K562 (cell line): ENCODE data around the gene RPLP2. TPM values are rescaled to one million over a fixed set of nuclear protein-coding genes. Genes with fewer than 3 reads are reported as not detected.

Experiments
- ATF3 ChIP-seq, 2 experiments: fragments of 450-650 bp in 1 of 2; sonication (generic) in 1 of 2; formaldehyde crosslinking in 1 of 2; IDR thresholded peaks in 1 of 2; conservative IDR thresholded peaks in 1 of 2; 2 replicates each; pipeline versions ENCODE4 v1.6.1 to v1.8.1; 2016 to 2023; ENCODE audit warnings: mild to moderate bottlenecking in 2 of 2, moderate library complexity in 2 of 2, inconsistent platforms in 1 of 2, missing genetic modification reagents in 1 of 2
- BRD9 ChIP-seq: fragments of 450-650 bp; IDR thresholded peaks from 2 replicates; pipeline ENCODE4 v1.6.1; 2018; ENCODE audit warnings: low read depth; ENCODE audit not compliant: partially characterized antibody
- CREBBP ChIP-seq: IDR thresholded peaks from one replicate; pipeline ENCODE4 v1.6.1; 2012; ENCODE audit warnings: low read depth, mild to moderate bottlenecking, control low read depth, inconsistent platforms, low read length
- CXXC5 ChIP-seq: fragments of 250-450 bp; sonication (Bioruptor Pico); IDR thresholded peaks from 2 replicates; pipeline ENCODE4 v1.8.0; 2022; ENCODE audit warnings: inconsistent platforms, mild to moderate bottlenecking, moderate library complexity
- EHMT2 ChIP-seq: fragments of 450-650 bp; IDR thresholded peaks from 2 replicates; pipeline ENCODE4 v1.6.1; 2018; ENCODE audit warnings: antibody characterized with exemption
- ETV1 ChIP-seq: fragments of 450-650 bp; conservative IDR thresholded peaks from 2 replicates; pipeline ENCODE4 v1.6.1; 2016; ENCODE audit warnings: missing genetic modification characterization, control low read depth, low read depth, missing compliant biosample characterization
- GATA2 ChIP-seq: sonication (generic); formaldehyde crosslinking; IDR thresholded peaks from 2 replicates; pipeline ENCODE4 v1.4.0; 2020; ENCODE audit warnings: mild to moderate bottlenecking, missing genetic modification reagents
- HMGN3 ChIP-seq: IDR thresholded peaks from 2 replicates; pipeline ENCODE4 v1.6.1; 2011; ENCODE audit warnings: borderline replicate concordance, low read depth, mild to moderate bottlenecking, mixed read lengths, low read length; ENCODE audit not compliant: insufficient read length; ENCODE audit errors: extremely low read depth
- HNRNPUL1 ChIP-seq: fragments of 200-400 bp; formaldehyde crosslinking; IDR thresholded peaks from 2 replicates; pipeline ENCODE4 v1.6.1; 2017; ENCODE audit warnings: low read length
- IRF1 ChIP-seq: sonication (generic); formaldehyde crosslinking; IDR thresholded peaks from 2 replicates; pipeline ENCODE4 v1.8.0; 2022; ENCODE audit warnings: missing genetic modification reagents, mild to moderate bottlenecking, borderline replicate concordance
- KDM2B ChIP-seq: fragments of 250-450 bp; sonication (Bioruptor Pico); IDR thresholded peaks from 2 replicates; pipeline ENCODE4 v1.8.0; 2021; ENCODE audit warnings: mild to moderate bottlenecking, moderate library complexity
- KDM4B ChIP-seq, 2 experiments: fragments of 450-650 bp in 1 of 2; sonication (generic) in 1 of 2; IDR thresholded peaks; 2 replicates each; pipeline ENCODE4 v1.6.1; 2016 to 2017; ENCODE audit warnings: borderline replicate concordance in 2 of 2, antibody characterized with exemption in 1 of 2, low read depth in 1 of 2, mild to moderate bottlenecking in 1 of 2
- NUFIP1 ChIP-seq: fragments of 450-650 bp; IDR thresholded peaks from 2 replicates; pipeline ENCODE4 v1.6.1; 2018; ENCODE audit not compliant: partially characterized antibody
- PHB ChIP-seq: fragments of 250-450 bp; sonication (Bioruptor Pico); IDR thresholded peaks from 2 replicates; pipeline ENCODE4 v1.5.0; 2021
- PML ChIP-seq: IDR thresholded peaks from 2 replicates; pipeline ENCODE4 v1.6.1; 2012; ENCODE audit warnings: low read length, inconsistent platforms
- PRPF4 ChIP-seq: fragments of 200-400 bp; formaldehyde crosslinking; IDR thresholded peaks from one replicate; pipeline ENCODE4 v1.6.1; 2017; ENCODE audit warnings: low read length, low read depth, mild to moderate bottlenecking; ENCODE audit not compliant: insufficient read depth, poor library complexity, severe bottlenecking
- TFE3 ChIP-seq: fragments of 450-650 bp; formaldehyde crosslinking; IDR thresholded peaks from 2 replicates; pipeline ENCODE4 v1.4.0; 2020; ENCODE audit warnings: mild to moderate bottlenecking, mixed read lengths
- WHSC1 ChIP-seq: IDR thresholded peaks from one replicate; pipeline ENCODE4 v1.6.1; 2012; ENCODE audit warnings: low read length, control low read depth, inconsistent platforms
- ZBTB7A ChIP-seq: IDR thresholded peaks from 2 replicates; pipeline ENCODE4 v1.6.1; 2011; ENCODE audit warnings: low read depth, mild to moderate bottlenecking, low read length, moderate library complexity, borderline replicate concordance; ENCODE audit not compliant: control insufficient read depth
- ZFP1 ChIP-seq: fragments of 450-650 bp; formaldehyde crosslinking; IDR thresholded peaks from 2 replicates; pipeline ENCODE4 v1.4.0; 2020; ENCODE audit warnings: mild to moderate bottlenecking, mixed read lengths
- ZNF140 ChIP-seq: fragments of 250-450 bp; sonication (Bioruptor Pico); IDR thresholded peaks from 2 replicates; pipeline ENCODE4 v1.8.0; 2021; ENCODE audit warnings: moderate library complexity, mild to moderate bottlenecking, inconsistent platforms
- ZNF695 ChIP-seq: fragments of 450-650 bp; formaldehyde crosslinking; IDR thresholded peaks from 2 replicates; pipeline ENCODE4 v1.4.0; 2020; ENCODE audit warnings: mild to moderate bottlenecking, moderate library complexity
- ZZZ3 ChIP-seq: fragments of 450-650 bp; IDR thresholded peaks from 2 replicates; pipeline ENCODE4 v1.6.1; 2016; ENCODE audit warnings: antibody characterized with exemption, mild to moderate bottlenecking, moderate library complexity
- polyA plus RNA-seq, 8 experiments: library from polyadenylated mRNA; depleted of rRNA in 4 of 8; stranded (reverse) in 5 of 8; unstranded in 3 of 8; fragments of >200 nt; fragmentation: Nextera tagmentation in 2 of 8; fragmentation: Illumina TruSeq in 1 of 8; extraction: Ambion mirVana in 2 of 8; extraction: Trizol in 1 of 8; gene quantifications; 2 replicates each; pipeline versions ENCODE4 v1.2.1 to v1.2.3, GENCODE V29; 2011 to 2014; ENCODE audit warnings: inconsistent platforms in 1 of 8, missing spikeins in 1 of 8
- total RNA-seq, 7 experiments: library from RNA; depleted of rRNA in 6 of 7; stranded (reverse); fragments of >200 nt in 6 of 7; fragmentation: Illumina TruSeq in 2 of 7; extraction: Trizol in 2 of 7; gene quantifications; 2 replicates each; pipeline versions ENCODE4 v1.2.1 to v1.2.3, GENCODE V29; 2011 to 2021; ENCODE audit warnings: low replicate concordance in 1 of 7

Gene RPLP2
- total and polyA plus RNA-seq, 9 of the 15 experiments (the other 6 are each of a cell fraction or from before 2014, with no cell fraction given): 528 to 3,807 (median 1,633) TPM

GRCh38 chr11:808427-809286 lies 1.1 kb upstream of the RPLP2 start (continued):
- no peak for TF ChIP-seq ZZZ3
- TF ChIP-seq ZNF140 (CRISPR knock-in tag): no peak
- no peak for TF ChIP-seq IRF1 (CRISPR knock-in tag)
- TF ChIP-seq PML: no peak
- TF ChIP-seq CREBBP: no peak
- 0 out of 2 replicates have a peak, but pooled peaks have one; percentile 43 for TF ChIP-seq PHB
- peak; percentile 50; the same call in 1 of the 2 replicates for TF ChIP-seq KDM2B (CRISPR knock-in tag)
- TF ChIP-seq TFE3: no peak
- TF ChIP-seq ZBTB7A: peak; percentile 52; the same call in 1 of the 2 replicates
- no peak for TF ChIP-seq GATA2 (CRISPR knock-in tag)
- peak; percentile 39; the same call in 1 of the 2 replicates for TF ChIP-seq CXXC5 (CRISPR knock-in tag)
- TF ChIP-seq ZNF695 (CRISPR knock-in tag): no peak
- no peak for TF ChIP-seq ATF3 (IDR thresholded peaks at IDR 0.05)
- TF ChIP-seq ATF3 (CRISPR knock-in tag; conservative IDR thresholded peaks at IDR 0.05): peak; percentile 79
- no peak for TF ChIP-seq HMGN3
- TF ChIP-seq ZFP1 (CRISPR knock-in tag): no peak
- TF ChIP-seq KDM4B (IDR thresholded peaks at IDR 0.05; ENCODE audit: borderline replicate concordance in 2 of 2, low read depth in 1 of 2): no peak
- no peak for TF ChIP-seq PRPF4
- TF ChIP-seq NUFIP1: no peak
- no peak for TF ChIP-seq EHMT2
- no peak for TF ChIP-seq WHSC1
- peak; percentile 11 for TF ChIP-seq BRD9
- no peak for TF ChIP-seq HNRNPUL1
- TF ChIP-seq ETV1 (tag): peak; percentile 30; the same call in 1 of the 2 replicates
